CD4-positive, alpha-beta T cell treated with Interleukin-4 for 4 hours (primary cell): ENCODE measurements around the gene APBA1.

Source experiments
- DNase-seq: peaks from one replicate; pipeline ENCODE4 v3.0.0-alpha.2; 2020

Gene APBA1

GRCh38 chr9:69392826-69393225, 279.3 kb downstream of the APBA1 start:
- DNase-seq = no peak

- DNase-seq = no peak
Observed at GRCh38 chr9:69391946-69392345, 280.2 kb downstream of the APBA1 start.

- DNase-seq = no peak
Observed at GRCh38 chr9:69391487-69391886, 280.7 kb downstream of the APBA1 start.

GRCh38 chr9:69389437-69389995, 282.7 kb downstream of the APBA1 start:
- no peak for DNase-seq

GRCh38 chr9:69388596-69388995, 283.6 kb downstream of the APBA1 start:
- DNase-seq = no peak

DNA sequence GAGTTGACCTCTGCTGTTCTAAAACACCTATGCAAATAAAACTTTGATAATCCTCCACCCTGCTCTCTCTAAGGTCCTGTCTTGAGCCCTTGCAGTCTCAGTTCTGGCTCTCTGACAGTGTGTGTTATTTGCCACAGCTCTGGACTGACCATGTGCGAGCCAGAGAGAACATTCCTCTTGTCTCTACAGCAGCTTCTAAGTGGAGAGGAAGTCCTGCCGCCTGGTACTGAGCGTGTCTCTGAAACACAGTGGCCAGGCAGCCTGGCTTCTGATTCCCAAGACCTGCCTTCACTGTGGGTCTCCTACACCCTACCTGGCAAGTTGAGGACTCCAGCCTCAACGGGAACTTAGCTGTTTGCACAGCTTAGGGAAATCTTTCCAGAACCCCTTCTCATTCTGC, 285.5 kb downstream of the APBA1 start:
- no peak for DNase-seq

GRCh38 chr9:69385581-69386033, 286.6 kb downstream of the APBA1 start:
- no peak for DNase-seq

GRCh38 chr9:69382135-69382534, 290.0 kb downstream of the APBA1 start:
- DNase-seq = no peak

DNA sequence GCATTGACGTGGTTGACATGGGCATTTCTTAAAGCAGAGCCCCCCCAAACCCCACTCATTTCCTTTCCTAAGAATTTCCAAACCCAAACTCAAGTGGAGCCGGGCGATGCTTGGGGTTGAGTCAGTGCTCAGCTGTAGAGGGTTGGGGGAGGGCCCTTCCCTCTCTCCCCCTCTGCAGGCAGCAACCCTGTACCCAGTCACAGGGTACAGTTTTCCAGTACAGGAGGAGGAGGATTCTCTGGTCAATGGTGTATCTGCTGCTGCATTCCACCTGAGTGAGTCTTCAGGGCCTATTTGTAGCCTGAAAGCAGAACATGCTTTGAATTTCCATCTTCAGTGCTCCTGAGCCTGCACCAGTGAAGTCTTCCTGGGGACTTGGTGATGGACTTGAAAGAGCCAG, 291.4 kb downstream of the APBA1 start:
- no peak for DNase-seq

- DNase-seq = no peak
Observed at GRCh38 chr9:69380301-69380700, 291.9 kb downstream of the APBA1 start.

GRCh38 chr9:69379270-69379982, 292.7 kb downstream of the APBA1 start:
- DNase-seq = no peak

DNA sequence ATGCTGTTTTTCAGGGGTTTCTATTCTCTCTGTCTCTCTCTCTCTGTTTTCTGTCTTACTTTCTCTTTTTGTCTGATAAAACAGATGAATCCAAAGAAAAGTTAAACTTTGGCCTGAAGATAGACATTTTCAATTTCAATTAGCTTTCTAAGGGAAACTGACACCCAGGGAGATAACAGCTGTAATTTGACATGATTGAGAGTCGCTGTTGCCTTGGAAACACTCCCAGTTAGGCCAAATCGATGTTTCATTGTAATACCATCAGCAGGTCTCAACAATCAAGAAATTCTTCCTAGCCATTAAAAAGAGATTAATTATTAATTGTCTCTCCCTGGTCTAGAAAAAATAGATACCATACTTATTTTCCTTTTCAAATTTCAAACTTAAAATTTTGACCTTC, 294.2 kb downstream of the APBA1 start:
- no peak for DNase-seq
